Stimulated activated CD8-positive, alpha-beta memory T cell treated with anti-CD3 and anti-CD28 coated beads, Interleukin-7, amount 100 ng/mL, for 24 hours (primary cell): ENCODE measurements around the gene RASD2.
"Not testable (repeated sequence)": the region's sequence is repeated elsewhere in the genome, so short reads cannot be mapped to it uniquely, and the experiment has no call there.

Source experiments
- DNase-seq: peaks from one replicate; pipeline ENCODE4 v3.0.0-alpha.2; 2020; ENCODE audit warnings: low read depth

Gene RASD2

DNA sequence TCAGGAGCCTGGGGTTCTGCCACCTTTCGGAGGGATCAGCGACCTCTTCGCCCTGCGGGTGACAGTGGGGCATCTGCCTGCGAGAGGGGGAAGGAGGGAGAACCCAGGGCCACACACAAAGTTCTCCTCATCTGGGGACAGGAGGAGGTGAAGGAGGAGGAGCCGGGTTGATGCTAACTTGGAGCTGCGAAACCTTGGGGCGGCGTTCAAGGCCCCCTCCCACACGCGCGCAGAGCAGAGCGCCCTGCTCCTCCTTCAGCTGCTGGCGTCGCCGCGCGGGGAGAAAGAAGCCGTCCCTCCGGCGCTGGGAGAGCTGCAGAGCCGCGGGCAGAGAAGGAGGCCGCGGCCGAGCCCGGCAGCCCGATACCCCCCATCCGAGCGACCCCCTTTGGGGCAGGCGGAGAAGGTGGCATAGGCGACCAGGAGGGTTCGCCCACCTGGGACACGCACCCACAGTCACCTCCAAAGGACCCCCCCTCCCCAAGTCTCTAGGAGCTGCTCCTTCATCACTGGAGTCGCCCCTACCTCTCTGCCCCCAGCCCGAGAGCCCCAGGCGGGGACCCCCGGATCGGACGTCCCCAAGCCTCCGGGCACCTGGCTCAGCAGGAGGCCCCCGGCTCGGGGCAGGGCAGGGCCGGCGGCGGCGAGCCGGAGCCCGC is at the start of gene RASD2:
RASD2 (plus strand) TSS at position 237 of the 659 bp plus-strand sequence. CDS start 5,979 bp downstream, outside the sequence.
- DNase-seq = no peak

DNA sequence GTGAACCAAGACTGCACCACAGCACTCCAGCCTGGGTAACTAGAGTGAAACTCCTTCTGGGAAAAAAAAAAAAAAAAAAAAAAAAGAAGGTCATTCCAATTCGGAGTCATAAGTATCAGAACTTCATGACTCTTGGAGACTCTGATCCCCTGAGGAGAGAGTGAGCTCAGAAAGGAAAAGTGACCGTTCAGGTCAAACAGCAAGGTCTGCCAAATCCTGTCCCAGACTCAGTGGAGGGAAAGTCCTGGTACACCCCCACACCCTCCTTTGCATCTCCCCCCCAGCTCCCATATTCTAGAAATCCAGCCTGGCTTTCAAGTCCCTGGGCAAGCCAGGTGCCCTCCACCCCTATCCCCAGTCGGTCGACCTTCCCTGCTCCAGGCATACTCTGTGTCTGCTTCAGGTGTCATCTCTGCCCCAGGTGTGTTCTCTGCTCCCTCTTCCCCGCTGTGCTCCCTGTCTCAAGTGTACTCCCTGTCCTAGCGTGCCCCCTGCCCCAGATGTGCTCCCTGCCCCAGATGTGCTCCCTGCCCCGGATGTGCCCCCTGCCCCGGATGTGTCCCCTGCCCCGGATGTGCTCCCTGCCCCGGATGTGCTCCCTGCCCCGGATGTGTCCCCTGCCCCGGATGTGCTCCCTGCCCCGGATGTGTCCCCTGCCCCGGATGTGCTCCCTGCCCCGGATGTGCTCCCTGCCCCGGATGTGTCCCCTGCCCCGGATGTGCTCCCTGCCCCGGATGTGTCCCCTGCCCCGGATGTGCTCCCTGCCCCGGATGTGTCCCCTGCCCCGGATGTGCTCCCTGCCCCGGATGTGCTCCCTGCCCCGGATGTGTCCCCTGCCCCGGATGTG is 49.3 kb upstream of the RASD2 start:
- not testable (repeated sequence) for DNase-seq

DNA sequence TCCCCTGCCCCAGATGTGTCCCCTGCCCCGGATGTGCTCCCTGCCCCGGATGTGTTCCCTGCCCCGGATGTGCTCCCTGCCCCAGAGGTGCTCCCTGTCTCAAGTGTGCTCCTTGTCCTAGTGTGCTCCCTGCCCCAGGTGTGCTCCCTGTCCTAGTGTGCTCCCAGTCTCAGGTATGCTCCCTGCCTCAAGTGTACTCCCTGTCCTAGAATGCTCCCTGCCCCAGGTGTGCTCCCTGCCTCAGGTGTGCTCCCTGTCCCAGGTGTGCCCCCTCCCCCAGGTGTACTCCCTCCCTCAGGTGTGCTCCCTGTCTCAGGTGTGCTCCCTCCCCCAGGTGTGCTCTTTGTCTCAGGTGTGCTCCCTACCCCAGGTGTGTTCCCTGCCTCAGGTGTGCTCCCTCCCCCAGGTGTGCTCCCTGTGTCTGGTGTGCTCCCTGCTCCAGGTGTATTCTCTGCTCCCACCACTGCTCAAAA is 48.7 kb upstream of the RASD2 start:
- DNase-seq = no peak

DNA sequence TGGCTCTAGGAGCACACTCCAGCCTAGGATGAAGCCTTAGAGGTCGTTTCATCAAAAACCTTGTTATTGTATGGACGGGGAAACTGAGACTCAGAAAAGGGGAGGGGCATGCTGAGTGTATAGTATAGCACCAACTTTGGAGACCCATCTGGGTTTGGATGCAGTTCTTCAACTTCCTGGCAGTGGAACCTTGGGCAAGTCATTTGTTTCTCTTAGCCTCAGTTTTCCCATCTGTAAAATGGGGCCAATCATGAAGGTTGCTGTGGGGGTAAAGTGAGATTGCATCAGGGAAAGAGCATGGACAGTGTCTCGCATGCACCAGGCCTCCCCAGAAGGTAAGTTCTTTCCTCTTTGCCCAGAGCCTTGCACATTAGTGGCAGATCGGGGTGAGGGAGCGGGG is 47.6 kb upstream of the RASD2 start:
- no peak for DNase-seq

DNA sequence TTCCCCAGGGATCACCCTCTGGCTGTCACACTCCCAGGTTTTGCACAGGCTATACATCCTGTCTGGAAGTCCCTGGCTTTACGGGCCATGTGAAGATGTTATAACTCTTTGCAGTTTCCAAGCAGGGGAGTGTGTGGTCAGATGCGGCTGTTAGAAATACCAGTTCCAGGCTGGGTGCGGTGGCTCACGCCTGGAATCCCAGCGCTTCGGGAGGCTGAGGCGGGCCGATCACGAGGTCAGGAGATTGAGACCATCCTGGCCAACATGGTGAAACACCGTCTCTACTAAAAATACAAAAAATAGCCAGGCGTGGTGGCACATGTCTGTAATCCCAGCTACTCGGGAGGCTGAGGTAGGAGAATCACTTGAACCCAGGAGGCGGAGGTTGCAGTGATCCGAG is 44.9 kb upstream of the RASD2 start:
- DNase-seq = not testable (repeated sequence)

DNA sequence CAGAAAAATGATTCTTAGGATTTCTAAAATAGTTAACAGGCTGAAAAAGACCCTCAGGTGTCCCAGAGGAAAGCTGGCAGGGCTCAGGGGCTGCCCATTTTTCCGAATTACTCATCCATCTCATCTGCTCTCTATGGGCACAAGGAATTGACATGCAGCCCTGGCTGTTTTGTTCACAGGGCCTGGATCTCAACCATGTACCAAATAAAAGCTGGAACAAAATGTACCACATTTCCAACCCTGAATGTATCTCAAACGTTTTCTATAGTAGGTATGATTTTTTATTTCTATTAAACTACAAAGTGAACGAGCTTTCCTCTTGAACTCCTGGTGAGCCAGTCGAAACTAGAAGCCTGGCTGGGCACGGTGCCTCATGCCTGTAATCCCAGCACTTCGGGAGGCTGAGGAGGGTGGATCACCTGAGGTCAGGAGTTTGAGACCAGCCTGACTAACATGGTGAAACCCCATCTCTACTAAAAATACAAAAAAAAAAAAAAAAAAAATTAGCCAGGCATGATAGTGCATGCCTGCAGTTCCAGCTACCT is 43.8 kb upstream of the RASD2 start:
- DNase-seq = no peak

GRCh38 chr22:35498026-35498800 is 42.4 kb upstream of the RASD2 start:
- DNase-seq = no peak

DNA sequence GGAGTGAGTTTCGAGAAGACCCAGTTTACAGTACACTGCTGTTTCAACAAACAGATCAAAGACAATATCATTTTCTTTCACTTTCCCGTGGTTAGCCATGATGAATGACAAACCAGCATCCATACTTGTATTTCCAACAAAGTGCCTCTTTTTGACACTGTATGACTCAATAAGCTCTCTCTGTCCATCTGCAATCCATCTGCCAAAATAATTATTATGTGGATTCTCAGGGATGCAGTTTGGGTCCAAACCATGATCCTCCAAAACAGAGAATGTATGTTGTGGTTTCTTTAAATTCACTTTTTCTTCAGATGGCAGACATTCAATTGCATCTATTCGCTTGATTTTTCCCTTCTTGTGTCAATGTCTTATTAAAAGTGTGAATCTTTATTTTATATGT is 37.8 kb upstream of the RASD2 start:
- no peak for DNase-seq

GRCh38 chr22:35505399-35506258 is 35.0 kb upstream of the RASD2 start:
- no peak for DNase-seq

GRCh38 chr22:35506259-35506570 is 34.4 kb upstream of the RASD2 start:
- no peak for DNase-seq

DNA sequence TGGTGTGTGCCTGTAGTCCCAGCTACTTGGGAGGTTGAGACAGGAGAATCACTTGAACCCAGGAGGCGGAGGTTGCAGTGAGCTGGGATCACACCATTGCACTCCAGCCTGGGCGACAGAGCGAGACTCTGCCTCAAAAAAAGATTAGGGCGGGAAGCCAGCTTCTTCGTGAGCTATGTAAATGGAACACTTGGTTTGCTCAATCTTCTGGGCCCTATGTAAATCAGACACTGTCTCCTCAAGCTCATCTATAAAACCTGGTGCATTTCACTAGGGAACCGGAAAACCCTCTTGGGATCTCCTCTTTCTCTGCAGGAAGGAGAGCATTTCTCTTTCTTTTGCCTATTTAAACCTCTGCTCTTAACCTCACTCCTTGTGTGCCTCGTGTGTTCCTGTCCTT is 32.8 kb upstream of the RASD2 start:
- DNase-seq = not testable (repeated sequence)

DNA sequence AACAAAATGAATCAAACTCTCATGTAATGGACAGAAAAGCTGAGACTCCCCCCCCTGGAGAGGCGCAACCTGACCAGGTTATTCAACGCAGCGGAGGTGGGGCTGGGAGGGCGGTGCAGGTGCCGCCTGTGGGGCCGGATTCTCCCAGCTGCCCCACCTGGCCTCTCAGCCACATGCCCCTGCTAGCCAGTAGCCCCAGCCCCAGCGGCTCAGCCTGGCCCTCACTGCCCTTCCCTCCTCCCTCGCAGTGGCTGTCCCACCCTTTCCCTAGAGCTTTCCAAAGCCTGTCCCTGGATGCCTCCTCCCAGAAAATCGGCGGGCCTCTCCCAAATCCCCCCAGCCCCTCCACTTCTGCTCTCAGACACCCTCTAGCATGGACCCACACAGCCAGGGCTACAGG is 31.2 kb upstream of the RASD2 start:
- no peak for DNase-seq

- DNase-seq = no peak
Observed at GRCh38 chr22:35509960-35510359, 30.7 kb upstream of the RASD2 start.

GRCh38 chr22:35510481-35510934 is 30.1 kb upstream of the RASD2 start:
- no peak for DNase-seq

DNA sequence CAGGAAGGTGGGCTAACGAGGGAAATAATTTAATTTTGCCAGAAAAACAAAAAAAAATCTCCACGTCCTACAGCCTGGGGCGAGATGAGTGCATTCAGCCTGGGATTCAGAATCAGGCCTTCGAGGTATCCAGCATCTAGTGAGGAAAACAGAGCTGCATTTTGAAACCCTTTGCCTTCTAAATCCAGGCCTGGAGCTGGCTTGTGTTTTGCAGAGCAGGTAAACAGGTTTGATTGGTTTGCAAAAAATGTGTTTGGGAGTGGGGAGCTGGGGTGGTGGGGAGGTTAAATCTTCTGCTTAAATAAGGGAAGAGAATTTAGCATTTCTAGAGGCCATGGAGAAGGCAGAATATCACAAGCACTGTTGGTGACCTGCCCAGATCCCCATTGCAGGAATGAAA is 29.7 kb upstream of the RASD2 start:
- no peak for DNase-seq

DNA sequence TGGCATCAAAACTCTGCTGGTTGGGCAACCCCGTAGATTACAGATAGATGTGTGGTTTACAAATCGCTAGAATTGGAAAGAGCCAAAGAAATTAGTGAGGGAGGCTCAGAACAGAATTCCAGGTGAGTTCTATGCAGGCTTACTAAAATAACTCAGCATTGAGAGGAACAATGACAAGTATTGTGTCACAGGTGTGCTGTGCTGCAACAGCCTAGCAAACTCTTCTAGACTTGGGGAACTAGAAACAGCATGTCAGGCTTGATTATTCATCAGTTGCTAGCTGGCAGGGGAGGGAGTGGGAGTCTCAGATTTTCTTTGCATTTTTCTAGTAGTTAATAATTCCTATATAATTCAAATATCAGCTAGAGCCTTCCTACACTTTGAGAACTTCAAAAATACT is 26.3 kb upstream of the RASD2 start:
- DNase-seq = no peak

DNA sequence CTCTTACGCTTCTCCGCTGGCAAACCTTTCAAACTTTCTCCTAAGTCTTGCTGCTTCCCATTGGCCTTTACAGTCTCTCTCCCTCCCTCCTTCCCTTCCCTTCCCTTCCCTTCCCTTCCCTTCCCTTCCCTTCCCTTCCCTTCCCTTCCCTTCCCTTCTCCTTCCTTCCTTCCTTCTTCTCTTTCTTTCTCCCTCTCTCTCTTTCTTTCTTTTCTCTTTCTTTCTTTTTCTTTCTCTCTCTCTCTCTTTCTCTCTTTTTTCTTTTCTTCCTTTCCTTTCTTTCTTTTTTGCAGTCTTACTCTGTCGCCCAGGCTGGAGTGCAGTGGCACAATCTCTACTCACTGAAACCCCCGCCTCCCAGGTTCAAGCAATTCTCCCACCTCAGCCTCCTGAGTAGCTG is 24.7 kb upstream of the RASD2 start:
- not testable (repeated sequence) for DNase-seq

- no peak for DNase-seq
Observed at GRCh38 chr22:35516723-35517122, 23.9 kb upstream of the RASD2 start.

DNA sequence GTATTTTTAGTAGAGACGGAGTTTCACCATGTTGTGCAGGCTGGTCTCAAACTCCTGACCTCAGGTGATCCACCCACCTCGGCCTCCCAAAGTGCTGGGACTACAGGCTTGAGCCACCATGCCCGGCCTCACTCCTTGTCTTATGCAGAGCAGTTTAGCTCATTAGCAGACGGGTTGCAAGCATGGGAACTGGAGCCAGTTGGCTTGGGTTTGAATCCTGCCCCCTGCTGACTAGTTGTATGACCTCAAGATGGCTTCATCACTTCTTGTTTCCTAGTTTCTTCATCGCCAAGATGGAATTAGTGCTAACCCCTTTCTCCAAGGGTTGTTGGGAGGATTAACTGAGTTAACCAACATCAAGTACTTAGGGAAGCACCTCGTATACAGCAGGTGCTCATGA is 23.4 kb upstream of the RASD2 start:
- DNase-seq = no peak

DNA sequence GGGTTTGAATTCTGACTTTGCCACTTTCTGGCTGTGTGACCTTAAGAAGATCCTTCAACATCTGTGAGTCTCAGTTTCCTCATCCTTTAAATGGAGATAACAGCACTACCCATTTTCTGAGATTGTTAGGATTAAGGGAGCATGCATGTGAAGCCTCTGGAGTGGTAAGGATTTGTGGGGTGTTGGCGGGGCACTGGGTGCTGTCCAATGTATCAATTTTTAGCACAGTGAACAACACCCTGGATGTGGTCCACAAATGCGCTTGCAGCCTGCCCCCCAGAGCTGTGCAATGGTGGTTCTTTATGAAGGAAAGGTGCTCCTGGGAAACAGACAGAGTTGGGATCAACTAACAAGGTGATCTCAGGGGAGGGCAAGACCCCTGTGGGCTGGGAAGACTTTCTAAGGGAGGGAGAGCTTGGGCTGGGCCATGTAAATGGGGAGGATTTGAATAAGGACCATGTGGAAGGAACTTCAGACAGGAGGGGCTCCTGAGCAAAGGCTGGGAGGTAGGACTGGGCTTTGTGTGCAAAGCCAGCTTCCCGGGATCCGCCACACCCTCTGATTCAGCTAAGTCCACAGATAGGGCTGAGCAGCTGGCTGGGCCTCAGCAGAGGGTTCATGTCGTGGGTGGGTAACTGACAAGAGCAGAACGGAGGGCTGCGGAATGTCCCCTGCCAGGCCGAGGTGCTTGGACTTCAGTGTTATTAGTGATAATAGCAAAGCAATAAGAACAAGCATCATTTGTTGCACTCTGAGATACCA is 22.7 kb upstream of the RASD2 start:
- no peak for DNase-seq

DNA sequence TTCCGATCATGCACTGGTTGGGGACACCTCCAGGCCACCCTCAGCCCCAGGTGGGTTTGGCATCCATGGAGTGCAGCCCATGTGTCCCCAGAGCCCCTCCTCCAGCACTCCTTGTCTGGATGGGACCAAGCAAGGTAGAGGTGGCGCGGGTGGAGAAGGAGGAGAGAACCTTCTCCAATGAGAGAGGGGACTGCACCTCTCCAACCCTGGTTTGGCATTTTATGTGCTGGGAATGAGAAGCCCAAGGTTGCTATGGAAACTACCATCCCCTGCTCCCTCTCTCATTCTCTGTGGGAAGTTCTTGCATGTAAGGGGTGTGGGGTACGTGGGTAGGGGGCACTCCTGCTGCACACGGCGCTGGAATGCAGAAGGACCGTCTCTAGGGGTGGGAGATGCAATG is 21.8 kb upstream of the RASD2 start:
- no peak for DNase-seq
